Endothelial cell of umbilical vein (primary cell): ENCODE data around the gene COMT. TPM values are rescaled to one million over a fixed set of nuclear protein-coding genes. Genes with fewer than 3 reads are reported as not detected.

Experiments used
- BruUV-seq: library from RNA; stranded (reverse); fragments of 400-500 nt; replicated peaks from 2 replicates; lab custom pipeline; 2021; lab: Mats Ljungman, UMichigan
- CTCF ChIA-PET: fragments of 300-600, 350-600 bp; sonication (Branson Sonifier 250); formaldehyde crosslinking; loops from one replicate; lab custom pipeline; 2021; ENCODE audit warnings: antibody characterized with exemption, inconsistent platforms; lab: Charles Lee
- POLR2A ChIA-PET: fragments of 300-600, 350-600 bp; sonication (Branson Sonifier 250); formaldehyde crosslinking; loops from one replicate; lab custom pipeline; 2021; ENCODE audit warnings: antibody characterized with exemption, inconsistent platforms; lab: Charles Lee
- DNase-seq: peaks from one replicate; pipeline ENCODE4 v3.0.0-alpha.2; 2011; ENCODE audit warnings: low read depth, low spot score
- FAIRE-seq: peaks from 2 replicates; lab custom pipeline; 2011; peaks lifted over from hg19 to GRCh38; lab: Jason Lieb, UNC
- H2AFZ ChIP-seq: 2 replicates; pipeline ENCODE4 v1.6.0; 2012; ENCODE audit warnings: low read depth, low read length, control low read depth, inconsistent platforms
- H3K27ac ChIP-seq: 2 replicates; pipeline ENCODE4 v1.5.1; 2011; ENCODE audit warnings: low read depth, mild to moderate bottlenecking, control low read depth, low read length, moderate library complexity; ENCODE audit not compliant: insufficient read depth
- H3K27me3 ChIP-seq, 2 experiments: 2 replicates each; pipeline versions ENCODE4 v1.6.0 to v1.6.1; 2011; ENCODE audit warnings: low read length in 2 of 2, mixed read lengths in 1 of 2; ENCODE audit not compliant: control insufficient read depth in 2 of 2, insufficient read depth in 2 of 2
- H3K36me3 ChIP-seq, 2 experiments: 2 replicates in 1 of 2; 3 replicates in 1 of 2; pipeline ENCODE4 v1.5.1; 2011; ENCODE audit warnings: low read length in 2 of 2, mild to moderate bottlenecking in 1 of 2, moderate library complexity in 1 of 2; ENCODE audit not compliant: control insufficient read depth in 2 of 2, insufficient read depth in 2 of 2; ENCODE audit errors: extremely low read depth in 1 of 2
- H3K4me1 ChIP-seq: 3 replicates; pipeline ENCODE4 v1.5.1; 2011; ENCODE audit warnings: mild to moderate bottlenecking, low read length; ENCODE audit not compliant: control insufficient read depth, insufficient read depth; ENCODE audit errors: extremely low read depth
- H3K4me2 ChIP-seq: 2 replicates; pipeline ENCODE4 v1.6.1; 2011; ENCODE audit warnings: low read length, control low read depth, mixed read lengths; ENCODE audit not compliant: insufficient read depth
- H3K4me3 ChIP-seq, 3 experiments: fragments of 200-600 bp in 1 of 3; sonication (generic), shearing (Covaris generic) in 1 of 3; replicated peaks in 1 of 3; 2 replicates each; pipeline ENCODE4 v1.5.1; 2011 to 2016; ENCODE audit warnings: control low read depth in 3 of 3, low read length in 3 of 3, mild to moderate bottlenecking in 2 of 3, inconsistent platforms in 1 of 3, low read depth in 1 of 3, moderate library complexity in 1 of 3; ENCODE audit not compliant: insufficient read depth in 1 of 3
- H3K79me2 ChIP-seq: 2 replicates; pipeline ENCODE4 v1.6.0; 2012; ENCODE audit warnings: low read length, inconsistent platforms; ENCODE audit not compliant: control insufficient read depth, insufficient read depth
- H3K9ac ChIP-seq: replicated peaks from 2 replicates; pipeline ENCODE3; 2011; ENCODE audit warnings: low read length, control low read depth; ENCODE audit not compliant: insufficient read depth; ENCODE audit errors: extremely low read depth
- H3K9me1 ChIP-seq: replicated peaks from 3 replicates; pipeline ENCODE4 v1.6.0; 2011; ENCODE audit warnings: mild to moderate bottlenecking, low read length; ENCODE audit not compliant: control insufficient read depth, insufficient read depth; ENCODE audit errors: extremely low read depth
- H3K9me3 ChIP-seq: replicated peaks from 2 replicates; pipeline ENCODE4 v1.5.1; 2012; ENCODE audit warnings: low read length, inconsistent platforms; ENCODE audit not compliant: control insufficient read depth, insufficient read depth
- H4K20me1 ChIP-seq: replicated peaks from 2 replicates; pipeline ENCODE3; 2011; ENCODE audit warnings: mild to moderate bottlenecking, low read length; ENCODE audit not compliant: control insufficient read depth, insufficient read depth; ENCODE audit errors: extremely low read depth
- EZH2 ChIP-seq: IDR thresholded peaks from 2 replicates; pipeline ENCODE4 v1.6.1; 2012; ENCODE audit warnings: borderline replicate concordance, low read depth, mild to moderate bottlenecking, moderate library complexity, low read length, inconsistent platforms; ENCODE audit not compliant: severe bottlenecking
- FOS ChIP-seq: IDR thresholded peaks from 2 replicates; pipeline ENCODE4 v1.6.1; 2011; ENCODE audit warnings: mild to moderate bottlenecking, low read length, moderate library complexity, borderline replicate concordance; ENCODE audit not compliant: insufficient read depth
- GATA2 ChIP-seq: IDR thresholded peaks from 2 replicates; pipeline ENCODE4 v1.7.0; 2011; ENCODE audit warnings: low read depth, mild to moderate bottlenecking, moderate library complexity, mixed read lengths, low read length; ENCODE audit not compliant: insufficient read length, insufficient read depth
- JUN ChIP-seq: IDR thresholded peaks from 2 replicates; pipeline ENCODE4 v1.6.1; 2011; ENCODE audit warnings: borderline replicate concordance, low read depth; ENCODE audit not compliant: insufficient read length, insufficient read depth
- MYC ChIP-seq: IDR thresholded peaks from one replicate; pipeline ENCODE4 v1.6.1; 2011; ENCODE audit warnings: mild to moderate bottlenecking, low read depth, low read length
- POLR2A ChIP-seq: IDR thresholded peaks from 2 replicates; pipeline ENCODE4 v1.6.1; 2012; ENCODE audit warnings: low read depth, mild to moderate bottlenecking, control low read depth, low read length
- POLR2AphosphoS5 ChIP-seq: IDR thresholded peaks from 2 replicates; pipeline ENCODE4 v1.6.1; 2012; ENCODE audit warnings: low read depth, mild to moderate bottlenecking, control low read depth, low read length, moderate library complexity; ENCODE audit not compliant: insufficient read depth
- dilution Hi-C: fragments of 300-500 bp; cut with MboI; formaldehyde crosslinking; loops from one replicate; pipeline ENCODE4 v1.15.0; 2019; ENCODE audit warnings: low sequenced_read_pairs; ENCODE audit not compliant: extremely low pct_ligation_motif_present
- intact Hi-C: fragments of 100-400 bp; cut with micrococcal nuclease; formaldehyde crosslinking; loops from one replicate; pipeline ENCODE4 v1.10.0; 2022
- polyA plus RNA-seq, 4 experiments: library from polyadenylated mRNA; depleted of rRNA in 3 of 4; stranded (reverse) in 3 of 4; unstranded in 1 of 4; fragments of >200 nt; gene quantifications; 2 replicates each; pipeline versions ENCODE4 v1.2.1 to v1.2.3, GENCODE V29; 2011 to 2012; ENCODE audit warnings: missing spikeins in 1 of 4
- total RNA-seq: library from RNA; stranded (reverse); gene quantifications from 2 replicates; pipeline ENCODE4 v1.2.3, GENCODE V29; 2021
- TF ChIP-seq, protein P1 (sequence below): IDR thresholded peaks from 2 replicates; pipeline ENCODE4 v1.6.1; 2011; ENCODE audit not compliant: insufficient read depth, insufficient read length
- TF ChIP-seq, protein P2 (sequence below), 2 donors: IDR thresholded peaks; 1 replicate in 1 of 2; 2 replicates in 1 of 2; pipeline ENCODE4 v1.5.1; 2011; ENCODE audit warnings: low read length in 2 of 2, mild to moderate bottlenecking in 2 of 2, moderate library complexity in 2 of 2, control low read depth in 1 of 2, inconsistent platforms in 1 of 2, low read depth in 1 of 2; ENCODE audit not compliant: insufficient read depth in 1 of 2; ENCODE audit errors: extremely low read depth in 1 of 2

The COMT gene
- total and polyA plus RNA-seq, 2 donors (not counting 3 experiments of a cell fraction or from before 2014, with no cell fraction given), result 221 to 537 TPM

DNA sequence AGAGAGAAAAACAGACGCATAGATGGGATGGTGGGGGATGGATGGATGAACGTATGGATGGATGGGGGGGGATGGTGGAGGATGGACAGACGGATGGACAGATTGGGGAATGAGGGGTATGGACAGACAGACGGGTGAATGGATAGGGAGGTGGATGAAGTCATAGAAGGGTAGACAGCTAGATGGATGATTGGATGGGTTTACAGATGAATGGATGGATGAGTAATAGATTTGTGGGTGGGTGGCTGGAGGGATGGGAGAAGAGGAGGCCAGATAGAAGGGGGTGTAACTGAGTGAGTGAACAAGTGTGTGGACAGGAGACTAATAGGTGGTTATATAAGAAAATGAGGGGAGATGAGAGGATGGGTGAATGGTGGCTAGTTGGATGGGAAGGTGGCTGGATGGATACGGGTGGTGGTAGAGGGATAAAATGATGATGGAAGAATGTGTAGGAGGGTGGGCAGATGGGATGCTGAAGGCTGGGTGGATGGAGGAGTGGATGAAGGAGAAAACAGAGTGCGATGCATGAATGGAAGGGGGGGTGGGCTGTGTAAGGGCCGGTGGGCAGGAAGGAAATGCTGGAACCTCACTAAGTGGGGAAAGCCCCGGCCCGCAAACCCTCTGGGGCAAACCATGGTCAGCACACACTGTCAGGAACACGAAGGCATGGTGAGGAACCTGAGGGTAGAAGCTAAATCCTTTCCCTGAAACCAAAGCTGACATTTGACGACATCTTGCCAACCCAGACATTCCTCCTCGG, 53.5 kb downstream of the COMT start:
- no peak for FAIRE-seq
- H4K20me1 ChIP-seq, result no peaks in the 10 kb centered on the region
- no peaks in the 10 kb centered on the region for H3K9me3 ChIP-seq
- TF ChIP-seq POLR2AphosphoS5 (no peak), MYC (no peak), POLR2A (no peak), EZH2 (no peak), FOS (no peak), JUN (no peak), GATA2 (no peak)
- TF ChIP-seq, protein P1, sequence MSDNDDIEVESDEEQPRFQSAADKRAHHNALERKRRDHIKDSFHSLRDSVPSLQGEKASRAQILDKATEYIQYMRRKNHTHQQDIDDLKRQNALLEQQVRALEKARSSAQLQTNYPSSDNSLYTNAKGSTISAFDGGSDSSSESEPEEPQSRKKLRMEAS, result no peak
- TF ChIP-seq, protein P2, sequence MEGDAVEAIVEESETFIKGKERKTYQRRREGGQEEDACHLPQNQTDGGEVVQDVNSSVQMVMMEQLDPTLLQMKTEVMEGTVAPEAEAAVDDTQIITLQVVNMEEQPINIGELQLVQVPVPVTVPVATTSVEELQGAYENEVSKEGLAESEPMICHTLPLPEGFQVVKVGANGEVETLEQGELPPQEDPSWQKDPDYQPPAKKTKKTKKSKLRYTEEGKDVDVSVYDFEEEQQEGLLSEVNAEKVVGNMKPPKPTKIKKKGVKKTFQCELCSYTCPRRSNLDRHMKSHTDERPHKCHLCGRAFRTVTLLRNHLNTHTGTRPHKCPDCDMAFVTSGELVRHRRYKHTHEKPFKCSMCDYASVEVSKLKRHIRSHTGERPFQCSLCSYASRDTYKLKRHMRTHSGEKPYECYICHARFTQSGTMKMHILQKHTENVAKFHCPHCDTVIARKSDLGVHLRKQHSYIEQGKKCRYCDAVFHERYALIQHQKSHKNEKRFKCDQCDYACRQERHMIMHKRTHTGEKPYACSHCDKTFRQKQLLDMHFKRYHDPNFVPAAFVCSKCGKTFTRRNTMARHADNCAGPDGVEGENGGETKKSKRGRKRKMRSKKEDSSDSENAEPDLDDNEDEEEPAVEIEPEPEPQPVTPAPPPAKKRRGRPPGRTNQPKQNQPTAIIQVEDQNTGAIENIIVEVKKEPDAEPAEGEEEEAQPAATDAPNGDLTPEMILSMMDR (IDR thresholded peaks at IDR 0.05; ENCODE audit: extremely low read depth in 1 of 2, insufficient read depth in 1 of 2, low read depth in 1 of 2, low read length in 2 of 2), result no peak
- intact Hi-C loops (loop anchor here (2.0 kb wide), 1 partner anchor 20 kb away; no protein-coding TSS in a partner anchor), dilution Hi-C loops (no loop called here)
- no peaks in the 10 kb centered on the region for H3K36me3 ChIP-seq
- peaks cover 16% of the 10 kb centered on the region for H3K4me1 ChIP-seq
- H2AFZ ChIP-seq, result no peak overlapping the region
- no peak overlapping the region for H3K9ac ChIP-seq
- CTCF ChIA-PET, result interaction anchor here (1.0 kb wide), 1 partner anchor 18 kb away, joined by 8 read pairs; no protein-coding TSS in a partner anchor
- H3K4me2 ChIP-seq, result no peak overlapping the region
- no peaks in the 10 kb centered on the region for H3K27me3 ChIP-seq
- no peak for DNase-seq
- POLR2A ChIA-PET, result no interaction called here
- H3K27ac ChIP-seq, result no peak overlapping the region
- BruUV-seq, result TSS peak; percentile 14
- no peak overlapping the region for H3K4me3 ChIP-seq
- no peaks in the 10 kb centered on the region for H3K79me2 ChIP-seq
- no peaks in the 10 kb centered on the region for H3K9me1 ChIP-seq
